Ovary (tissue), 9 donors: ENCODE results near the gene AP4S1. TPM values are rescaled to one million over a fixed set of nuclear protein-coding genes. Genes with fewer than 3 reads are reported as not detected.

ENCODE experiments used
- DNase-seq, 5 donors: peaks; one replicate each; pipeline ENCODE4 v3.0.0-alpha.2; 2019 to 2020
- H3K27ac ChIP-seq, 2 donors: fragments of 200-600 bp; one replicate each; pipeline versions ENCODE4 v1.5.1 to v1.8.0; 2019 to 2022
- H3K27me3 ChIP-seq: fragments of 200-600 bp; one replicate; pipeline ENCODE4 v1.8.0; 2022
- H3K36me3 ChIP-seq: fragments of 200-600 bp; sonication (generic); one replicate; pipeline ENCODE4 v1.5.1; 2019
- H3K4me1 ChIP-seq: one replicate; pipeline ENCODE4 v1.8.1; 2013; ENCODE audit warnings: mild to moderate bottlenecking, moderate library complexity; ENCODE audit not compliant: insufficient read depth
- H3K4me3 ChIP-seq: fragments of 200-600 bp; sonication (generic); one replicate; pipeline ENCODE4 v1.5.1; 2017
- H3K9me3 ChIP-seq, 2 donors: fragments of 200-600 bp in 1 of 2; sonication (generic) in 1 of 2; one replicate each; pipeline versions ENCODE4 v1.5.1 to v1.8.1; 2013 to 2019; ENCODE audit warnings: mild to moderate bottlenecking in 1 of 2, moderate library complexity in 1 of 2
- EP300 ChIP-seq: sonication (generic); formaldehyde crosslinking; IDR thresholded peaks from one replicate; pipeline ENCODE4 v1.6.1; 2017; ENCODE audit warnings: antibody characterized with exemption
- POLR2A ChIP-seq: fragments of 450-650 bp; IDR thresholded peaks from one replicate; pipeline ENCODE4 v1.6.1; 2017; ENCODE audit warnings: antibody characterized with exemption, mild to moderate bottlenecking, moderate library complexity
- WGBS, 3 donors: extraction: QIAGEN DNeasy Blood & Tissue Kit in 1 of 3; methylation state at CpG; one replicate each; pipeline versions ENCODE4 v1.1.5 to v1.1.7; 2013 to 2017; 5-methylcytosine and 5-hydroxymethylcytosine counted together
- intact Hi-C, 4 donors: fragments of 100-400 bp; cut with DNase I; formaldehyde crosslinking; loops; one replicate each; pipeline versions ENCODE4 v1.11.0 to v1.15.1; 2022 to 2023
- polyA plus RNA-seq, 2 donors: library from polyadenylated mRNA; stranded (reverse); fragments of 200-250 nt in 1 of 2; fragments of 350-450 nt in 1 of 2; fragmentation: Illumina TruSeq in 1 of 2; extraction: RNeasy Lipid Tissue Mini Kit (QIAGEN cat#74804) in 1 of 2; gene quantifications; one replicate each; pipeline ENCODE4 v1.2.3, GENCODE V29; 2013 to 2014
- total RNA-seq, 7 donors: library from RNA; depleted of rRNA in 2 of 7; stranded (reverse); fragments of >200 nt in 2 of 7; fragmentation: NEBNext Ultra II Directional in 3 of 7; extraction: Animal tissue kit (Norgen Biotek cat#: 25700) in 3 of 7; gene quantifications; one replicate each; pipeline versions ENCODE4 v1.1.0 to v1.2.4, GENCODE V29; 2016 to 2023
- TF ChIP-seq, protein P1 (sequence below), 3 donors: fragments of 450-650 bp in 2 of 3; fragments of 200-600 bp in 1 of 3; IDR thresholded peaks; one replicate each; pipeline versions ENCODE4 v1.5.1 to v1.8.0; 2016 to 2022; ENCODE audit warnings: antibody characterized with exemption in 3 of 3, mild to moderate bottlenecking in 1 of 3
- donor health status: DM: no; HTN: no; CAD: no; lungs with moderate emphysema.
- donor health status: DM: no; HTN: no; CAD: no.
- donor health status: Bipolar disorder and iron deficiency.
- donor health status: DM: yes; HTN: yes; CAD: no.
- donor health status: DM: no; HTN: no; CAD: no.
- donor health status: DM: yes; HTN: yes; CAD: no.

The AP4S1 gene
- total and polyA plus RNA-seq, 9 donors: 7.9 to 19.3 (median 12.8) TPM

DNA sequence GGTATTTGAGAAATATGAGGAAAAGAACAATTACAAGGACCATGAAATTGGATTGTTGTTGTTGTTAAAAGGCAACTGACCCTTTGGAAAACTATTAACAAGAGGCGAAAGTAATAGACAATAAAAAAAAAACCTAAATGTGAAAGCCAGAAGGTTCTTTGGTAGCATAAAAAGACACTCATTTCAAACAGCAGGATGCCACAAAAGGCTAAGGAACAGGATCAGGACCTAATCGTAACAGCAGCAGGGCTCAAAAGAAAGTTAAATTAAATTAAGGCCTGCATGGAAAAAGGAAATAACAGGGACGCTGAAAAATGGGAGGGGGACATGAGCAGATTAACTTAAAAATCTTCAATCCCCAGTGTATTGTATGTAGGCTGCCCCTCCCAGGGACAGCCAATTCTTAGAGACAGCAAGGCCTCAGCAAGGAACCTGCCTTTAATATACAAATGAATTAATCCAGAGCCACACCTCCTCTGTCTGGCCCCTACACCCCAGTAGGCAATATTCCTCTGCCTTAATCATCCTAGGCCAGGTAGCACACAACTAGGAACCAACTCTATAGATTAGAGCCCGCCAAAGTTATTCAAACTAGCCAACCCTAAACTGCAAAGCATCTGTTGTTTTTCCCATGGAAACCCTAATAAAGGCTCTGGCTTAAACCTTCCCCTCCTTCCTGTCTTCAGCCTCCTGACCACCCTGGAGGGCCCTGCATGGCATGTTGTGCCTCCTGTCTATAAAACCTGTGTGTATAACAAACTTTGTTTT lies 28.4 kb upstream of the AP4S1 start:
- Histone ChIP-seq H3K27me3 (no peaks in the 10 kb centered on the region), H3K4me3 (no peak overlapping the region), H3K27ac (no peak overlapping the region), H3K4me1 (peaks cover 5% of the 10 kb centered on the region), H3K36me3 (no peaks in the 10 kb centered on the region), H3K9me3 (no peaks in the 10 kb centered on the region)
- TF ChIP-seq POLR2A (no peak), EP300 (no peak)
- TF ChIP-seq, protein P1, sequence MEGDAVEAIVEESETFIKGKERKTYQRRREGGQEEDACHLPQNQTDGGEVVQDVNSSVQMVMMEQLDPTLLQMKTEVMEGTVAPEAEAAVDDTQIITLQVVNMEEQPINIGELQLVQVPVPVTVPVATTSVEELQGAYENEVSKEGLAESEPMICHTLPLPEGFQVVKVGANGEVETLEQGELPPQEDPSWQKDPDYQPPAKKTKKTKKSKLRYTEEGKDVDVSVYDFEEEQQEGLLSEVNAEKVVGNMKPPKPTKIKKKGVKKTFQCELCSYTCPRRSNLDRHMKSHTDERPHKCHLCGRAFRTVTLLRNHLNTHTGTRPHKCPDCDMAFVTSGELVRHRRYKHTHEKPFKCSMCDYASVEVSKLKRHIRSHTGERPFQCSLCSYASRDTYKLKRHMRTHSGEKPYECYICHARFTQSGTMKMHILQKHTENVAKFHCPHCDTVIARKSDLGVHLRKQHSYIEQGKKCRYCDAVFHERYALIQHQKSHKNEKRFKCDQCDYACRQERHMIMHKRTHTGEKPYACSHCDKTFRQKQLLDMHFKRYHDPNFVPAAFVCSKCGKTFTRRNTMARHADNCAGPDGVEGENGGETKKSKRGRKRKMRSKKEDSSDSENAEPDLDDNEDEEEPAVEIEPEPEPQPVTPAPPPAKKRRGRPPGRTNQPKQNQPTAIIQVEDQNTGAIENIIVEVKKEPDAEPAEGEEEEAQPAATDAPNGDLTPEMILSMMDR (IDR thresholded peaks at IDR 0.05): no peak
- 86 to 91% (median 91%) methylated on average over 4 of the region's 4 CpGs for WGBS, 3 donors
- no peak for DNase-seq
- intact Hi-C loops: no loop called here

DNA sequence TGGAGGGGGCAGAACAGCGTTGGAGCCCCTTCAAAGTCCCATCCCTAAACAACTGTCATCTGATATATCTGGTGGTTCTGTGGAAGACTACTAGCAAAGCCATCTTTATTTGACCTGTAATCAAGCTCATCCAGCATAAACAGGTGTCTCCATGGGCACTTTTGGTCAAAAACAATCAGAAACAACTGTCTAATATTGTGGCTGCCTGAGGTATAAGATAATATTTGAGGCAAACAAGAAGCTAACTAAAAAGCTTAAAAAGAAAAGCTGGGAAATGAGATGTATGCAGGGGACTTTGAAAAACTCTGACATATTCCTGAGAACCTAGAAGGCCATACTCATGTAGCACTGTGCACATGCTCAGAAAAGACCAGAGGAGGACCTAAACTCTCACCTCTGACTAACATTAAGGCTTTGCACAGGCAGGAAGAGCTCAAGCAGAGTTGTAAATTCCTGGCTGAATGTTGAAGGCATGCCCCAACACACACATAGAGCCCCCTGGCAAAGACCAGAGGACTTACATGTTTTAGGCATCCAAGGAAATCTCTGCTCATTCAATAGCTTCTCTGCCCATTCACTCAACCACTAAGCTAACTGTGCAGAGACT lies 27.2 kb upstream of the AP4S1 start:
- Histone ChIP-seq H3K27me3 (no peaks in the 10 kb centered on the region), H3K36me3 (no peaks in the 10 kb centered on the region), H3K4me3 (no peak overlapping the region), H3K9me3 (no peaks in the 10 kb centered on the region), H3K4me1 (peaks cover 5% of the 10 kb centered on the region), H3K27ac (no peak overlapping the region)
- intact Hi-C loops: no loop called here
- no peak for DNase-seq
- TF ChIP-seq POLR2A: no peak
- no peak for TF ChIP-seq EP300
- TF ChIP-seq, protein P1 (IDR thresholded peaks at IDR 0.05): no peak
- WGBS, 3 donors: 90 to 100% (median 90%) methylated on average over 1 of the region's 1 CpG

DNA sequence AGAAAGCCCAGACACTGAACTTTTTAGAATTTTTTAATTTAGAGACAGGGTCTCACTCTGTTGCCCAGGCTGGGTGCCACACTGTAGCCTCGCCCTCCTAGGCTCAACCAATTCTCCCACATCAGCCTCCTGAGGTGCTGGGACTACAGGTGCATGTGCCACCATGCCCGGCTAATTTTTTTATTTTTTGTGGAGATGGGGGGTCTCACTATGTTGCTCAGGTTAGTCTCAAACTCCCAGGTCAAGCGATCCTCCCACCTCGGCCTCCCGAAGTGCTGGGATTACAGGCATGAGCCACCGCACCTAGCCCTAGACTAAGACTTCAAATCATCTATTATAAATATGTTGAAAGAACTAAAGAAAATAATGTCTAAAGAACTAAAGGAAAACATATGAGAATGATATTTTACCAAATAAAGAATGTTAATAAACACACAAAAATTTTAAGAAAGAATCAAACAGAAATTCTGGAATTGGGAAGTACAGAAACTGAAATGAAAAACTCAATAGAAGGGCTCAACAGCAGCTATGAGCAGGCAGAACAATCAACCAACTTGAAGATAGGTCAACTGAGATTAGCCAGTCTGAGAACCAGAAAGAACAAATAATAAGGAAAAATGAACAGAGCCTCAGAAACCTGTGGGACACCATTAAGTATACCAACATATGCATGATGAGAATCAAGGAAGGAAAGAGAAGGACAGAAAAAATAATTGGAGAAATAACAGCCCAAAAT lies 26.2 kb upstream of the AP4S1 start:
- H3K9me3 ChIP-seq: no peaks in the 10 kb centered on the region
- WGBS, 3 donors: 92 to 99% (median 98%) methylated on average over 6 of the region's 6 CpGs
- no peak for TF ChIP-seq EP300
- no peak for TF ChIP-seq POLR2A
- TF ChIP-seq, protein P1 (IDR thresholded peaks at IDR 0.05): no peak
- no peak overlapping the region for H3K4me3 ChIP-seq
- H3K4me1 ChIP-seq: peaks cover 5% of the 10 kb centered on the region
- intact Hi-C loops: no loop called here
- no peaks in the 10 kb centered on the region for H3K27me3 ChIP-seq
- no peak for DNase-seq
- H3K27ac ChIP-seq: no peak overlapping the region
- no peaks in the 10 kb centered on the region for H3K36me3 ChIP-seq

DNA sequence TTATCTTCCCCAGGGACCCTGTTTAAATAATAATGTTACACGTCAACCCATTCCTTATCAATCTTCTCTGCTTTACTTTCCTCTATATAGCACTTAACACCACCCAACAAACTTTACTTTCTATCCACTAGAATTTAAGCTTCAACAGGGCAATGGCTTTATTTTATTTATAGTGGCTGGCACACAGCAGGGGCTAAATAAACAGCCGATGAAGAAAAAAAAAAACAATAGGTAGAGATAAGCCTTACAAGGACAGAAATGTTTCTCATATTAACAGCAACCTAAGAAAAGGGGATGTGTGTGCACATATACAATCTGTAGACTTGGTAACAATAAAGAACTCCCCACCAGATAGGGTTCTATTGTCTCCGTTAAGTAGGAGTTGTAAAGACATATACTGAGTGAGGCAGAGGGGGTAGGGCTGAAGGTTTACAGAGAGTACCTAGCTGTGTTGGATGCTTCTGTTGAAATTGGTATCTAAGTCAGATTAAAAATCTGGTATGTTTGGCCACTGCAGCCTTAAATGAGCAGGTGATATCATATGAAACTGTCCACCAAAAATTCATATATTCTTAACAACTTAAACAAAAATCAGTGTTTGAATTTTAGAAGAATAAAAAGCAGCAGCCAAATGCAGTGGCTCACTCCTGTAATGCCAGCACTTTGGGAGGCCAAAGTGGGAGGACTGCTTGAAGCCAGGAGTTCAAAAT lies 24.7 kb upstream of the AP4S1 start:
- TF ChIP-seq POLR2A: no peak
- TF ChIP-seq, protein P1 (IDR thresholded peaks at IDR 0.05): no peak
- TF ChIP-seq EP300: no peak
- Histone ChIP-seq H3K27me3 (no peaks in the 10 kb centered on the region), H3K9me3 (no peaks in the 10 kb centered on the region), H3K36me3 (no peaks in the 10 kb centered on the region), H3K4me1 (peaks cover 4% of the 10 kb centered on the region), H3K4me3 (no peak overlapping the region), H3K27ac (no peak overlapping the region)
- intact Hi-C loops: no loop called here
- no peak for DNase-seq
- 54 to 59% (median 55%) methylated on average over 3 of the region's 3 CpGs for WGBS, 3 donors
